ENCODE data around the gene ST6GALNAC6. TPM values are rescaled to one million over a fixed set of nuclear protein-coding genes. Genes with fewer than 3 reads are reported as not detected.

ST6GALNAC6 gene
- total and polyA plus RNA-seq, 4 donors = 22.5 to 40.4 (median 32.3) TPM

DNA sequence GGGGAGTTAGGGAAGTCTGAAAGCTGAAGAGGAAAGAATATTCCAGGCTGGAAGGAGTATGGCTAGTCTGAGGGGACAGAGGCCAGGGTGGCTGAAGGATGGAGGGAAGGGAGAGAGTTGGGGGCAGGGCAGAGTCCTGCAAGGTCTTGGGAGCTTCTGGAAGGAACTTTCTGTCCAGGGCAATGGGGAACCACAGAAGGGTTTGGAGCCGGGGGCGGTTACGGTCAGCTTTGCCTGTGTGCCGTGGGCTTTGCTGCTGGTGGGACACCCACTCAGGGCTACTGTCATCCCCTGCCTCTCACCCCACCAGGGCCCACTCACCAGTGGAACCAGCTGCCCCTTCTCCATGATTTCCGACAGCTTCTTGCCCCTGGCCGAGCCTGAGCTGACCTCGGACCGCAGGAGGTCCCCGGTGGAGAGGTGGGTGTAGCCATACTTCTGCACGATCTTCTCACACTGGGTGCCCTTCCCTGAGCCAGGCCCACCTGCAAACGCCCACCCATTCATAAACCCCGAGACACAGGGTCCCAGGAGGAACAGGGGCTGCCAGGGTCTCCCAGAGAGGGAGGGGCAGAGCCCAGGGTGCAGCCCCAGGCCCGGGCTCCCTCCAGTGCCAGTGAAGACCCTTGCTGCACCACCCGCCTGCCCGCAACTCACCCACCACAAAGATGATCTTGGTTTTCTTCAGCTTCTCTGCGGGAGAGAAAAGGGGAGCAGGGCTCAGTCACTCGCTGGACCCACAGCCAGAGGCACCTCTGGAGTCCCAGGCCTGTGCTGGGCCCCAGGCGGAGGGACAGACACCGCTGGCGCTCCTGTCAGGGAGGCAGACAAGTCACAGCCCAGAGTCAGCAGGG is 26.8 kb downstream of the ST6GALNAC6 start:
- Histone ChIP-seq H3K4me3 (ENCODE audit: low read depth in 1 of 3, low read length in 3 of 3) (no peak overlapping the region), H3K27me3 (ENCODE audit: control insufficient read depth in 4 of 4, insufficient read depth in 4 of 4, low read length in 3 of 4) (no peaks in the 10 kb centered on the region), H3K27ac (ENCODE audit: low read depth in 1 of 2, low read length in 2 of 2) (no peak overlapping the region), H3K36me3 (ENCODE audit: control insufficient read depth in 4 of 4, insufficient read depth in 3 of 4, low read depth in 1 of 4, low read length in 3 of 4) (peaks cover 0 to 6% (median under 1%) of the 10 kb centered on the region in 4 donors), H3K9ac (ENCODE audit: low read depth in 1 of 2, low read length in 2 of 2) (no peak overlapping the region), H3K9me3 (ENCODE audit: control insufficient read depth in 4 of 4, low read length in 3 of 4) (no peaks in the 10 kb centered on the region), H3K4me1 (ENCODE audit: control insufficient read depth in 4 of 4, insufficient read depth in 4 of 4, low read length in 3 of 4) (peaks cover 10 to 29% (median 19%) of the 10 kb centered on the region in 4 donors)
- DNase-seq (ENCODE audit: low spot score) = no peak
- TF ChIP-seq FOXA2 (IDR thresholded peaks at IDR 0.05) = no peak
- TF ChIP-seq, protein P1, sequence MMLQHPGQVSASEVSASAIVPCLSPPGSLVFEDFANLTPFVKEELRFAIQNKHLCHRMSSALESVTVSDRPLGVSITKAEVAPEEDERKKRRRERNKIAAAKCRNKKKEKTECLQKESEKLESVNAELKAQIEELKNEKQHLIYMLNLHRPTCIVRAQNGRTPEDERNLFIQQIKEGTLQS (IDR thresholded peaks at IDR 0.05) = no peak
- no peak for TF ChIP-seq EGR1 (IDR thresholded peaks at IDR 0.05; ENCODE audit: low read depth in 2 of 2)
- no peak for TF ChIP-seq MAX (IDR thresholded peaks at IDR 0.05)
- no peak for TF ChIP-seq HNF4A (conservative IDR thresholded peaks at IDR 0.05)
- no peak for TF ChIP-seq RXRA (IDR thresholded peaks at IDR 0.05)
- no peak for TF ChIP-seq SP1 (IDR thresholded peaks at IDR 0.05)
- TF ChIP-seq, protein P2, sequence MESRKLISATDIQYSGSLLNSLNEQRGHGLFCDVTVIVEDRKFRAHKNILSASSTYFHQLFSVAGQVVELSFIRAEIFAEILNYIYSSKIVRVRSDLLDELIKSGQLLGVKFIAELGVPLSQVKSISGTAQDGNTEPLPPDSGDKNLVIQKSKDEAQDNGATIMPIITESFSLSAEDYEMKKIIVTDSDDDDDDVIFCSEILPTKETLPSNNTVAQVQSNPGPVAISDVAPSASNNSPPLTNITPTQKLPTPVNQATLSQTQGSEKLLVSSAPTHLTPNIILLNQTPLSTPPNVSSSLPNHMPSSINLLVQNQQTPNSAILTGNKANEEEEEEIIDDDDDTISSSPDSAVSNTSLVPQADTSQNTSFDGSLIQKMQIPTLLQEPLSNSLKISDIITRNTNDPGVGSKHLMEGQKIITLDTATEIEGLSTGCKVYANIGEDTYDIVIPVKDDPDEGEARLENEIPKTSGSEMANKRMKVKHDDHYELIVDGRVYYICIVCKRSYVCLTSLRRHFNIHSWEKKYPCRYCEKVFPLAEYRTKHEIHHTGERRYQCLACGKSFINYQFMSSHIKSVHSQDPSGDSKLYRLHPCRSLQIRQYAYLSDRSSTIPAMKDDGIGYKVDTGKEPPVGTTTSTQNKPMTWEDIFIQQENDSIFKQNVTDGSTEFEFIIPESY (IDR thresholded peaks at IDR 0.05) = no peak
- TF ChIP-seq REST (IDR thresholded peaks at IDR 0.05) = no peak
- WGBS = 95% methylated on average over 20 of the region's 20 CpGs

- H3K36me3 ChIP-seq (ENCODE audit: control insufficient read depth in 4 of 4, insufficient read depth in 3 of 4, low read depth in 1 of 4, low read length in 3 of 4) = peaks cover 0 to 6% (median under 1%) of the 10 kb centered on the region in 4 donors
- no peak overlapping the region for H3K27ac ChIP-seq (ENCODE audit: low read depth in 1 of 2, low read length in 2 of 2)
- no peak for DNase-seq (ENCODE audit: low spot score)
- H3K4me1 ChIP-seq (ENCODE audit: control insufficient read depth in 4 of 4, insufficient read depth in 4 of 4, low read length in 3 of 4) = peaks cover 6 to 22% (median 14%) of the 10 kb centered on the region in 4 donors
- no peaks in the 10 kb centered on the region for H3K9me3 ChIP-seq (ENCODE audit: control insufficient read depth in 4 of 4, low read length in 3 of 4)
- H3K4me3 ChIP-seq (ENCODE audit: low read depth in 1 of 3, low read length in 3 of 3) = no peak overlapping the region
- no peaks in the 10 kb centered on the region for H3K27me3 ChIP-seq (ENCODE audit: control insufficient read depth in 4 of 4, insufficient read depth in 4 of 4, low read length in 3 of 4)
- no peak overlapping the region for H3K9ac ChIP-seq (ENCODE audit: low read depth in 1 of 2, low read length in 2 of 2)
- WGBS = 94% methylated on average over 9 of the region's 9 CpGs
- TF ChIP-seq, protein P1 (IDR thresholded peaks at IDR 0.05) = no peak
- no peak for TF ChIP-seq HNF4A (conservative IDR thresholded peaks at IDR 0.05)
- TF ChIP-seq MAX (IDR thresholded peaks at IDR 0.05) = no peak
- no peak for TF ChIP-seq JUND (IDR thresholded peaks at IDR 0.05)
- no peak for TF ChIP-seq FOXA1 (IDR thresholded peaks at IDR 0.05)
- TF ChIP-seq, protein P2 (IDR thresholded peaks at IDR 0.05) = no peak
- no peak for TF ChIP-seq FOXA2 (IDR thresholded peaks at IDR 0.05)
- no peak for TF ChIP-seq EGR1 (IDR thresholded peaks at IDR 0.05; ENCODE audit: low read depth in 2 of 2)
- TF ChIP-seq REST (IDR thresholded peaks at IDR 0.05) = no peak
- TF ChIP-seq RXRA (IDR thresholded peaks at IDR 0.05) = no peak
- TF ChIP-seq HNF4G (IDR thresholded peaks at IDR 0.05) = no peak
- TF ChIP-seq GABPA (IDR thresholded peaks at IDR 0.05 in 1 of 2, conservative IDR thresholded peaks at IDR 0.05 in 1 of 2) = no peak
- TF ChIP-seq NR2F2 (IDR thresholded peaks at IDR 0.05) = no peak
- TF ChIP-seq RAD21 (IDR thresholded peaks at IDR 0.05) = no peak
These were observed 27.9 kb downstream of the ST6GALNAC6 start for GRCh38 chr9:127871531-127871930.
